ENCODE data around the gene HECTD4. TPM values are rescaled to one million over a fixed set of nuclear protein-coding genes. Genes with fewer than 3 reads are reported as not detected.

The HECTD4 gene
- total RNA-seq, 2 donors from 2014 or later = 14.8 to 16.5 TPM

GRCh38 chr12:112308652-112309051, 73.6 kb downstream of the HECTD4 start:
- DNase-seq (ENCODE audit: low spot score) = no peak
- Histone ChIP-seq H3K27me3 (no peaks in the 10 kb centered on the region), H3K4me3 (no peak overlapping the region), H3K9me3 (no peaks in the 10 kb centered on the region), H3K4me1 (no peaks in the 10 kb centered on the region), H3K36me3 (peaks cover 19% of the 10 kb centered on the region), H3K27ac (no peak overlapping the region)
- TF ChIP-seq CTCF (IDR thresholded peaks at IDR 0.05) = no peak

GRCh38 chr12:112308161-112308560, 74.1 kb downstream of the HECTD4 start:
- Histone ChIP-seq H3K36me3 (peaks cover 14% of the 10 kb centered on the region), H3K4me3 (no peak overlapping the region), H3K9me3 (no peaks in the 10 kb centered on the region), H3K4me1 (no peaks in the 10 kb centered on the region), H3K27ac (no peak overlapping the region), H3K27me3 (no peaks in the 10 kb centered on the region)
- no peak for TF ChIP-seq CTCF (IDR thresholded peaks at IDR 0.05)
- DNase-seq (ENCODE audit: low spot score) = no peak

GRCh38 chr12:112307317-112308011, 74.8 kb downstream of the HECTD4 start:
- H3K4me1 ChIP-seq = no peaks in the 10 kb centered on the region
- TF ChIP-seq CTCF (IDR thresholded peaks at IDR 0.05) = no peak
- no peak overlapping the region for H3K4me3 ChIP-seq
- no peaks in the 10 kb centered on the region for H3K27me3 ChIP-seq
- no peak overlapping the region for H3K27ac ChIP-seq
- DNase-seq (ENCODE audit: low spot score) = no peak
- no peaks in the 10 kb centered on the region for H3K9me3 ChIP-seq
- peaks cover 14% of the 10 kb centered on the region for H3K36me3 ChIP-seq

- peaks cover 18% of the 10 kb centered on the region for H3K36me3 ChIP-seq
- H3K27me3 ChIP-seq = no peaks in the 10 kb centered on the region
- H3K4me3 ChIP-seq = no peak overlapping the region
- no peaks in the 10 kb centered on the region for H3K9me3 ChIP-seq
- no peak overlapping the region for H3K27ac ChIP-seq
- DNase-seq (ENCODE audit: low spot score) = no peak
- no peak for TF ChIP-seq CTCF (IDR thresholded peaks at IDR 0.05)
- no peaks in the 10 kb centered on the region for H3K4me1 ChIP-seq
Measured at GRCh38 chr12:112305951-112306350, 76.3 kb downstream of the HECTD4 start.

- Histone ChIP-seq H3K4me1 (no peaks in the 10 kb centered on the region), H3K4me3 (no peak overlapping the region), H3K9me3 (no peaks in the 10 kb centered on the region), H3K27ac (no peak overlapping the region), H3K27me3 (no peaks in the 10 kb centered on the region), H3K36me3 (peaks cover 18% of the 10 kb centered on the region)
- no peak for DNase-seq (ENCODE audit: low spot score)
- TF ChIP-seq CTCF (IDR thresholded peaks at IDR 0.05) = no peak
Measured at GRCh38 chr12:112304436-112304835, 77.8 kb downstream of the HECTD4 start.

- H3K9me3 ChIP-seq = no peaks in the 10 kb centered on the region
- no peaks in the 10 kb centered on the region for H3K4me1 ChIP-seq
- H3K36me3 ChIP-seq = peaks cover 18% of the 10 kb centered on the region
- no peaks in the 10 kb centered on the region for H3K27me3 ChIP-seq
- TF ChIP-seq CTCF (IDR thresholded peaks at IDR 0.05) = no peak
- H3K27ac ChIP-seq = no peak overlapping the region
- no peak overlapping the region for H3K4me3 ChIP-seq
- DNase-seq (ENCODE audit: low spot score) = no peak
Measured at GRCh38 chr12:112303799-112304198, 78.4 kb downstream of the HECTD4 start.
